ENCODE results near the gene CRABP1.

GRCh38 chr15:78343276-78344060 is 3.3 kb downstream of the CRABP1 start:
- TF ChIP-seq CTCF (conservative IDR thresholded peaks at IDR 0.05; ENCODE audit: low read length), result no peak
- TF ChIP-seq EZH2phosphoT487 (IDR thresholded peaks at IDR 0.05; ENCODE audit: borderline replicate concordance, low read depth, low read length), result no peak

All from OCI-LY7 (cell line).